B cell (primary cell): ENCODE results near the gene RPL39. TPM values are rescaled to one million over a fixed set of nuclear protein-coding genes. Genes with fewer than 3 reads are reported as not detected.
A peak's percentile ranks its signal among the peaks of the same experiment; 100 is the strongest.

ENCODE experiments used
- ATAC-seq: fragments of 200-7000 bp; cut with Tn5 transposase; one replicate; pipeline ENCODE4 v1.10.0; 2021; ENCODE audit warnings: low read depth, mild to moderate bottlenecking, moderate number of reproducible peaks, moderate library complexity
- CTCF ChIA-PET: fragments of 350-600 bp; sonication (Branson Sonifier 250); formaldehyde crosslinking; loops from one replicate; lab custom pipeline; 2021; ENCODE audit warnings: antibody characterized with exemption, inconsistent platforms; lab: Charles Lee
- POLR2A ChIA-PET: fragments of 350-600 bp; sonication (Branson Sonifier 250); formaldehyde crosslinking; loops from one replicate; lab custom pipeline; 2021; ENCODE audit warnings: antibody characterized with exemption; lab: Charles Lee
- DNase-seq: peaks from one replicate; pipeline ENCODE4 v3.0.0; 2013
- H2AFZ ChIP-seq: 2 replicates; pipeline ENCODE4 v1.6.1; 2012; ENCODE audit warnings: mild to moderate bottlenecking, low read depth, low read length; ENCODE audit not compliant: insufficient read depth, poor library complexity, severe bottlenecking
- H3K27ac ChIP-seq, 2 donors: 1 replicate in 1 of 2; 2 replicates in 1 of 2; pipeline ENCODE4 v1.5.1; 2012 to 2013; ENCODE audit warnings: low read length in 2 of 2, mild to moderate bottlenecking in 2 of 2, moderate library complexity in 1 of 2
- H3K27me3 ChIP-seq, 4 experiments: fragments of 200-600 bp in 1 of 4; sonication (generic) in 1 of 4; replicated peaks in 1 of 4; 1 replicate in 2 of 4; 2 replicates in 2 of 4; pipeline versions ENCODE4 v1.6.1 to v1.7.0; 2013 to 2016; ENCODE audit warnings: low read length in 3 of 4, mild to moderate bottlenecking in 2 of 4, mixed read lengths in 1 of 4, moderate library complexity in 1 of 4; ENCODE audit not compliant: insufficient read depth in 4 of 4, control insufficient read depth in 3 of 4; ENCODE audit errors: control extremely low read depth in 1 of 4
- H3K36me3 ChIP-seq, 2 experiments: replicated peaks in 1 of 2; 1 replicate in 1 of 2; 2 replicates in 1 of 2; pipeline versions ENCODE4 v1.6.1 to v1.7.1; 2013; ENCODE audit warnings: low read length in 1 of 2; ENCODE audit not compliant: insufficient read depth in 2 of 2, control insufficient read depth in 1 of 2; ENCODE audit errors: control extremely low read depth in 1 of 2, extremely low read depth in 1 of 2
- H3K4me1 ChIP-seq, 2 donors: fragments of 200-600 bp in 1 of 2; sonication (generic) in 1 of 2; 1 replicate in 1 of 2; 2 replicates in 1 of 2; pipeline versions ENCODE4 v1.5.1 to v1.6.1; 2013 to 2017; ENCODE audit warnings: low read length in 2 of 2; ENCODE audit not compliant: control insufficient read depth in 2 of 2, insufficient read depth in 2 of 2
- H3K4me2 ChIP-seq: replicated peaks from 2 replicates; pipeline ENCODE3; 2012; ENCODE audit warnings: mild to moderate bottlenecking, low read depth, low read length; ENCODE audit not compliant: poor library complexity, severe bottlenecking
- H3K4me3 ChIP-seq, 5 experiments: fragments of 200-600 bp in 1 of 5; sonication (generic) in 1 of 5; 1 replicate in 3 of 5; 2 replicates in 2 of 5; pipeline versions ENCODE4 v1.5.1 to v1.7.0; 2011 to 2016; ENCODE audit warnings: low read length in 4 of 5, mild to moderate bottlenecking in 4 of 5, low read depth in 2 of 5, control low read depth in 1 of 5, moderate library complexity in 1 of 5; ENCODE audit not compliant: insufficient read depth in 1 of 5; ENCODE audit errors: control extremely low read depth in 1 of 5, extremely low read depth in 1 of 5
- H3K79me2 ChIP-seq: fragments of 200-600 bp; sonication (generic); one replicate; pipeline ENCODE4 v1.6.0; 2016; ENCODE audit warnings: low read length; ENCODE audit not compliant: control insufficient read depth, insufficient read depth
- H3K9ac ChIP-seq: fragments of 200-600 bp; sonication (generic); 2 replicates; pipeline ENCODE4 v1.6.1; 2017; ENCODE audit warnings: mild to moderate bottlenecking, low read length, moderate library complexity
- H3K9me3 ChIP-seq, 3 donors: one replicate each; pipeline versions ENCODE4 v1.6.1 to v1.7.1; 2013; ENCODE audit warnings: low read length in 2 of 3; ENCODE audit not compliant: control insufficient read depth in 2 of 3, insufficient read depth in 1 of 3; ENCODE audit errors: control extremely low read depth in 1 of 3
- H4K20me1 ChIP-seq: 2 replicates; pipeline ENCODE4 v1.6.0; 2012; ENCODE audit warnings: mild to moderate bottlenecking, low read length; ENCODE audit not compliant: insufficient read depth, control insufficient read depth, poor library complexity, severe bottlenecking
- H3K27ac Mint-ChIP-seq: one replicate; pipeline ENCODE4 v1.8.0; 2021; ENCODE audit warnings: mixed read lengths
- H3K27me3 Mint-ChIP-seq: one replicate; pipeline ENCODE4 v1.8.0; 2021; ENCODE audit warnings: mixed read lengths
- H3K4me1 Mint-ChIP-seq: one replicate; pipeline ENCODE4 v1.8.0; 2021; ENCODE audit warnings: mixed read lengths
- H3K4me3 Mint-ChIP-seq: one replicate; pipeline ENCODE4 v1.8.0; 2021; ENCODE audit warnings: mixed read lengths
- H3K9me3 Mint-ChIP-seq: one replicate; pipeline ENCODE4 v1.8.0; 2022; ENCODE audit warnings: mixed read lengths; ENCODE audit not compliant: insufficient read depth
- EZH2 ChIP-seq: IDR thresholded peaks from 2 replicates; pipeline ENCODE4 v1.6.1; 2012; ENCODE audit warnings: borderline replicate concordance, low read depth, mild to moderate bottlenecking, moderate library complexity, low read length; ENCODE audit not compliant: insufficient read depth, poor library complexity, severe bottlenecking
- WGBS: methylation state at CpG from one replicate; pipeline ENCODE4 v1.1.5; 2013; ENCODE audit warnings: missing lambda C conversion rate; ENCODE audit not compliant: insufficient coverage; 5-methylcytosine and 5-hydroxymethylcytosine counted together
- intact Hi-C: fragments of 100-400 bp; cut with micrococcal nuclease; formaldehyde crosslinking; loops from one replicate; pipeline ENCODE4 v1.10.0; 2022
- polyA plus RNA-seq: library from polyadenylated mRNA; depleted of rRNA; stranded (reverse); fragments of >200 nt; gene quantifications from 2 replicates; pipeline ENCODE4 v1.2.3, GENCODE V29; 2012
- total RNA-seq, 2 donors: library from RNA; stranded (reverse); fragments of 120-200 nt in 1 of 2; gene quantifications; 1 replicate in 1 of 2; 2 replicates in 1 of 2; pipeline versions ENCODE4 v1.2.3 to v1.2.4, GENCODE V29; 2013 to 2022
- TF ChIP-seq, protein P1 (sequence below): fragments of 200-600 bp; IDR thresholded peaks from one replicate; pipeline ENCODE4 v1.8.0; 2022; ENCODE audit warnings: antibody characterized with exemption, mild to moderate bottlenecking

Gene RPL39
- total and polyA plus RNA-seq, 2 donors (not counting 1 experiment from before 2014, with no cell fraction given): 3,356 to 3,572 TPM

- Histone ChIP-seq H2AFZ (peak overlapping the region; percentile 60), H3K4me2 (peak overlapping the region; percentile 78), H3K9ac (peak overlapping the region; percentile 28)
These were observed 35.4 kb downstream of the RPL39 start for GRCh38 chrX:119755981-119756533.

More at GRCh38 chrX:119755981-119756533, 35.4 kb downstream of the RPL39 start:
- ChIA-PET POLR2A (interaction anchor here (0.6 to 1.0 kb wide), 3 partner anchors 70 to 163 kb away, joined by 3 read pairs; no protein-coding TSS in a partner anchor), CTCF (interaction anchor here (0.7 to 7.9 kb wide), 9 partner anchors 8 to 240 kb away, joined by 3 to 35 read pairs (median 4); no protein-coding TSS in a partner anchor)
- TF ChIP-seq EZH2: no peak
- TF ChIP-seq, protein P1, sequence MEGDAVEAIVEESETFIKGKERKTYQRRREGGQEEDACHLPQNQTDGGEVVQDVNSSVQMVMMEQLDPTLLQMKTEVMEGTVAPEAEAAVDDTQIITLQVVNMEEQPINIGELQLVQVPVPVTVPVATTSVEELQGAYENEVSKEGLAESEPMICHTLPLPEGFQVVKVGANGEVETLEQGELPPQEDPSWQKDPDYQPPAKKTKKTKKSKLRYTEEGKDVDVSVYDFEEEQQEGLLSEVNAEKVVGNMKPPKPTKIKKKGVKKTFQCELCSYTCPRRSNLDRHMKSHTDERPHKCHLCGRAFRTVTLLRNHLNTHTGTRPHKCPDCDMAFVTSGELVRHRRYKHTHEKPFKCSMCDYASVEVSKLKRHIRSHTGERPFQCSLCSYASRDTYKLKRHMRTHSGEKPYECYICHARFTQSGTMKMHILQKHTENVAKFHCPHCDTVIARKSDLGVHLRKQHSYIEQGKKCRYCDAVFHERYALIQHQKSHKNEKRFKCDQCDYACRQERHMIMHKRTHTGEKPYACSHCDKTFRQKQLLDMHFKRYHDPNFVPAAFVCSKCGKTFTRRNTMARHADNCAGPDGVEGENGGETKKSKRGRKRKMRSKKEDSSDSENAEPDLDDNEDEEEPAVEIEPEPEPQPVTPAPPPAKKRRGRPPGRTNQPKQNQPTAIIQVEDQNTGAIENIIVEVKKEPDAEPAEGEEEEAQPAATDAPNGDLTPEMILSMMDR: no peak
- peak overlapping the region in 2 of 5 experiments; percentile 19 to 38 for H3K4me3 ChIP-seq
- Mint-ChIP-seq H3K9me3 (no peaks in the 10 kb centered on the region), H3K27ac (peak overlapping the region; percentile 98), H3K4me1 (peaks cover 52% of the 10 kb centered on the region), H3K27me3 (no peaks in the 10 kb centered on the region), H3K4me3 (peak overlapping the region; percentile 88)
- ATAC-seq (peak; percentile 34), DNase-seq (peak; percentile 65)
- H3K27ac ChIP-seq: peak overlapping the region; percentile 88 to 89
- no peaks in the 10 kb centered on the region for H3K9me3 ChIP-seq
- H3K4me1 ChIP-seq: peaks cover 55 to 62% of the 10 kb centered on the region in 2 donors
- peaks cover 5% of the 10 kb centered on the region for H3K79me2 ChIP-seq
- intact Hi-C loops: loop anchor here (2.0 to 5.0 kb wide), 3 partner anchors 36 to 149 kb away; partner anchors contain the start of genes NKRF and RPL39
- no peaks in the 10 kb centered on the region for H4K20me1 ChIP-seq
- no peaks in the 10 kb centered on the region for H3K27me3 ChIP-seq
- H3K36me3 ChIP-seq: no peaks in the 10 kb centered on the region
- WGBS: 0% methylated on average over 5 of the region's 7 CpGs
